WTC11 (cell line): Measurements from ENCODE around the gene QDPR. TPM values are rescaled to one million over a fixed set of nuclear protein-coding genes. Genes with fewer than 3 reads are reported as not detected.

Source experiments
- ATAC-seq: fragments of 200-7000 bp; cut with Tn5 transposase; 2 replicates; pipeline ENCODE4 v1.10.0; 2021; ENCODE audit warnings: mild to moderate bottlenecking, moderate library complexity
- CTCF ChIA-PET: fragments of 300-600 bp; sonication (Branson Sonifier 250); formaldehyde crosslinking; loops from one replicate; lab custom pipeline; 2021; ENCODE audit warnings: antibody characterized with exemption; lab: Charles Lee
- POLR2A ChIA-PET: fragments of 350-600 bp; sonication (Branson Sonifier 250); formaldehyde crosslinking; loops from one replicate; lab custom pipeline; 2021; ENCODE audit warnings: antibody characterized with exemption; lab: Charles Lee
- DNase-seq: peaks from one replicate; pipeline ENCODE4 v3.0.0; 2021; ENCODE audit warnings: low spot score
- H3K27ac Mint-ChIP-seq: 2 replicates; pipeline ENCODE4 v1.8.0; 2021; ENCODE audit warnings: mixed read lengths
- H3K27me3 Mint-ChIP-seq: 2 replicates; pipeline ENCODE4 v1.8.0; 2021; ENCODE audit warnings: low read depth, mild to moderate bottlenecking, moderate library complexity, mixed read lengths
- H3K36me3 Mint-ChIP-seq: 2 replicates; pipeline ENCODE4 v1.8.0; 2021; ENCODE audit warnings: mixed read lengths
- H3K4me1 Mint-ChIP-seq: 2 replicates; pipeline ENCODE4 v1.8.0; 2022; ENCODE audit warnings: mixed read lengths
- H3K4me3 Mint-ChIP-seq: 2 replicates; pipeline ENCODE4 v1.8.0; 2021; ENCODE audit warnings: mild to moderate bottlenecking, moderate library complexity, mixed read lengths
- H3K9me3 Mint-ChIP-seq: 2 replicates; pipeline ENCODE4 v1.8.0; 2021; ENCODE audit warnings: mixed read lengths
- AFF4 ChIP-seq: sonication (generic); formaldehyde crosslinking; IDR thresholded peaks from 2 replicates; pipeline ENCODE4 v1.8.1; 2023; ENCODE audit warnings: mild to moderate bottlenecking, missing genetic modification reagents, borderline replicate concordance
- ATF1 ChIP-seq: sonication (generic); formaldehyde crosslinking; IDR thresholded peaks from 2 replicates; pipeline ENCODE4 v1.8.1; 2023; ENCODE audit warnings: mild to moderate bottlenecking, moderate library complexity, missing genetic modification reagents
- ATF2 ChIP-seq: sonication (generic); formaldehyde crosslinking; IDR thresholded peaks from 2 replicates; pipeline ENCODE4 v1.8.1; 2022; ENCODE audit warnings: low read depth, missing genetic modification reagents, borderline replicate concordance
- E2F5 ChIP-seq: sonication (generic); formaldehyde crosslinking; IDR thresholded peaks from 2 replicates; pipeline ENCODE4 v1.8.1; 2022; ENCODE audit warnings: mild to moderate bottlenecking, moderate library complexity, missing genetic modification reagents
- ESRRA ChIP-seq: sonication (generic); formaldehyde crosslinking; IDR thresholded peaks from 2 replicates; pipeline ENCODE4 v1.8.1; 2022; ENCODE audit warnings: mild to moderate bottlenecking, missing genetic modification reagents, borderline replicate concordance
- FOXP4 ChIP-seq: sonication (generic); formaldehyde crosslinking; IDR thresholded peaks from 2 replicates; pipeline ENCODE4 v1.8.0; 2022; ENCODE audit warnings: mild to moderate bottlenecking, missing genetic modification reagents
- IRF2 ChIP-seq: sonication (generic); formaldehyde crosslinking; IDR thresholded peaks from 2 replicates; pipeline ENCODE4 v1.8.0; 2022; ENCODE audit warnings: low read depth, missing genetic modification reagents, borderline replicate concordance
- STAT6 ChIP-seq: sonication (generic); formaldehyde crosslinking; conservative IDR thresholded peaks from 2 replicates; pipeline ENCODE4 v1.8.1; 2023; ENCODE audit warnings: mild to moderate bottlenecking, low read depth, missing genetic modification reagents, moderate library complexity
- ZNF416 ChIP-seq: fragments of 250-450 bp; sonication (Bioruptor Pico); IDR thresholded peaks from 2 replicates; pipeline ENCODE4 v1.9.0; 2021; ENCODE audit warnings: mild to moderate bottlenecking, inconsistent platforms
- total RNA-seq: library from RNA; stranded (reverse); gene quantifications from 3 replicates; pipeline ENCODE4 v1.2.3, GENCODE V29; 2021

The QDPR gene
- total RNA-seq, 1 experiment from 2014 or later, result 33.6 TPM

GRCh38 chr4:17463606-17464005 lies 48.3 kb downstream of the QDPR start (continued):
- no peak for TF ChIP-seq AFF4 (CRISPR knock-in tag)

GRCh38 chr4:17450269-17450804 lies 61.6 kb downstream of the QDPR start:
- no peak for DNase-seq
- Mint-ChIP-seq H3K36me3 (peaks cover 16% of the 10 kb centered on the region), H3K27me3 (peaks cover 3% of the 10 kb centered on the region; the same call in 1 of the 2 replicates), H3K4me1 (no peaks in the 10 kb centered on the region)
- POLR2A ChIA-PET, result no interaction called here
- TF ChIP-seq STAT6 (CRISPR knock-in tag) (no peak), ATF2 (CRISPR knock-in tag) (no peak), IRF2 (CRISPR knock-in tag) (no peak), E2F5 (CRISPR knock-in tag) (no peak), ESRRA (CRISPR knock-in tag) (no peak)
- TF ChIP-seq, all 79 proteins: peak for 0
- H3K27ac Mint-ChIP-seq, result no peak overlapping the region
- CTCF ChIA-PET, result interaction anchor here (1.0 kb wide), 1 partner anchor 22 kb away, joined by 4 read pairs; no protein-coding TSS in a partner anchor
- no peak for ATAC-seq
- no peak overlapping the region for H3K4me3 Mint-ChIP-seq
- peaks cover 23% of the 10 kb centered on the region for H3K9me3 Mint-ChIP-seq

GRCh38 chr4:17448689-17449088 lies 63.2 kb downstream of the QDPR start:
- ATAC-seq, result no peak
- DNase-seq, result no peak

More at GRCh38 chr4:17448689-17449088, 63.2 kb downstream of the QDPR start:
- Mint-ChIP-seq H3K9me3 (peaks cover 24% of the 10 kb centered on the region), H3K27ac (no peak overlapping the region; the same call in 1 of the 2 replicates), H3K27me3 (no peaks in the 10 kb centered on the region), H3K4me1 (no peaks in the 10 kb centered on the region), H3K4me3 (no peak overlapping the region), H3K36me3 (peaks cover 14% of the 10 kb centered on the region)
- POLR2A ChIA-PET, result no interaction called here
- CTCF ChIA-PET, result interaction anchor here (1.1 to 2.4 kb wide), 3 partner anchors 10 to 102 kb away, joined by 3 to 69 read pairs (median 12); no protein-coding TSS in a partner anchor
- TF ChIP-seq ZNF416 (CRISPR knock-in tag) (no peak), FOXP4 (CRISPR knock-in tag) (no peak), ATF1 (CRISPR knock-in tag) (no peak)
- TF ChIP-seq, all 79 proteins: peak for 0
